Measurements from ENCODE around the gene UBE2O. TPM values are rescaled to one million over a fixed set of nuclear protein-coding genes. Genes with fewer than 3 reads are reported as not detected.

The UBE2O gene
- total RNA-seq, 3 donors from 2014 or later = 43.2 to 45.1 (median 45.0) TPM

DNA sequence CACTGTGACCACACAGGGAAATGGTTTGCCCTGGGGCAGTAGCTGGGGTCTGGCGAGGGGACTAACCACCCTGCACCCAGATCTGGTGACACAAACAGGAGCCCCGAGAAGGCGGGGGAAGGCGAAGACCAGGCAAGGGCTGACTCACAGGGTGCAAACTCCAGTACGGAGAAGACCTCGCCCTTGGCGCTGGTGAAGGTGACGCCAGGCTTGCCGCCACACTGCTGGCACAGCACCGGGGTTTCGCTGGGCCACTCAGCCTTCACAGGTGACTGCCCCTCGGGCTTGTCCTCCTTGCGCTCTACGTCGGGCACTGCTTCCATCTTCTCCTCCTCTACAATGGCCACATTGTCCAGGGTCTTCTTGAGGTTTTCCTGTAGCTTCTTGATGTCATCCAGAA lies 57.0 kb downstream of the UBE2O start:
- DNase-seq (no peak), ATAC-seq (no peak)
- Mint-ChIP-seq H3K4me3 (no peak overlapping the region), H3K4me1 (ENCODE audit: low read depth) (no peaks in the 10 kb centered on the region), H3K36me3 (ENCODE audit: insufficient read depth) (peaks cover 32% of the 10 kb centered on the region), H3K27me3 (ENCODE audit: low read depth) (no peaks in the 10 kb centered on the region), H3K9me3 (no peaks in the 10 kb centered on the region)

DNA sequence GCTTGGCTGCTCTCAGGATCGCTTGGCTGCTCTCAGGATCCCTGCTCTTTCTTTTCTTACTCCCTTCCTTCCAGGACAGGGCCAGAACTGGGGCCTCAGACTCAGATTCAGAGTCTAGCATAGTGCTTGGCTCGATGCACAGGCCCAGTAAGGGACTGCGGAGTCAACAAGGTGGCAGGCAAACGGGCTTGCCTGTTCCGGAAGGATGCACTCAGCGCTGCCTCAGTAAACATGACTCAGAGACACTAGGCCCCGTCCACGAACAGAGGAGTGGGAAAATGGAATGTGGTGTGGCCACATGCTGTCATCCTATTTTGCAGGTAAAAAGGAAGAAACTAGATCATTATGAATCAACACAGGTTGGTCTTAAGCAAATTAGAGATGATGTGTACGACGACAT lies 58.8 kb downstream of the UBE2O start:
- Mint-ChIP-seq H3K27me3 (ENCODE audit: low read depth) (no peaks in the 10 kb centered on the region), H3K36me3 (ENCODE audit: insufficient read depth) (peaks cover 24% of the 10 kb centered on the region), H3K4me3 (no peak overlapping the region), H3K9me3 (no peaks in the 10 kb centered on the region), H3K4me1 (ENCODE audit: low read depth) (no peaks in the 10 kb centered on the region)
- no peak for ATAC-seq
- DNase-seq = no peak

DNA sequence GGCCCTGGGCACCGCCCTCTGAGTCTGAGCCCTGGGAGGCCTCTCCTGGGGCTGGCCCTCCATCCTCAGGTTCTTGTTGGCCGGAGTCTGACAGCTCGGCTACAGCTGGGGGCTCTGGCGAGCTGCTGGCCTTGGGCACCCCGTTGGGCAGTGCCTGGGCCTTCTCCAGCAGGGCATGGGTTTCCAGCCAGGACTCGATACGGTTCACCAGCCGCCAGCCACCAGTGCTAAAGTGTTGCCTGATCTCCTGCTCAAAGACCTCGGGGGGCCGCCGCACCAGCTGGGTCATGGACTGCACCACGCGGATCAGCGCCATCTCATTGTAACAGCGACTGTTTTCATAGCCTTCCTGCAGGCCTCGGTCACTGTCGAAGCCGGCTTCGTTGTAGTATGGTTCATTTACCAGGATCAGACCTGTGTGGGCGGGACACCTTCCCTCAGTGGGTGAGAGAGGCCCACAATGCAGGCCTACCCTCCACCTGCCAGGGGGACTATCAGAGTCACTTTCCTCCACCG lies 61.7 kb downstream of the UBE2O start:
- DNase-seq = no peak
- H3K27me3 Mint-ChIP-seq (ENCODE audit: low read depth) = no peaks in the 10 kb centered on the region
- no peak overlapping the region for H3K4me3 Mint-ChIP-seq
- no peak for ATAC-seq
- peaks cover 2% of the 10 kb centered on the region for H3K4me1 Mint-ChIP-seq (ENCODE audit: low read depth)
- H3K36me3 Mint-ChIP-seq (ENCODE audit: insufficient read depth) = peaks cover 11% of the 10 kb centered on the region
- H3K9me3 Mint-ChIP-seq = no peaks in the 10 kb centered on the region

- Mint-ChIP-seq H3K36me3 (ENCODE audit: insufficient read depth) (peaks cover 8% of the 10 kb centered on the region), H3K27me3 (ENCODE audit: low read depth) (no peaks in the 10 kb centered on the region), H3K4me3 (no peak overlapping the region), H3K9me3 (no peaks in the 10 kb centered on the region), H3K4me1 (ENCODE audit: low read depth) (peaks cover 6% of the 10 kb centered on the region)
- no peak for ATAC-seq
- DNase-seq = no peak
These were observed 62.9 kb downstream of the UBE2O start for GRCh38 chr17:76390003-76390421.

DNA sequence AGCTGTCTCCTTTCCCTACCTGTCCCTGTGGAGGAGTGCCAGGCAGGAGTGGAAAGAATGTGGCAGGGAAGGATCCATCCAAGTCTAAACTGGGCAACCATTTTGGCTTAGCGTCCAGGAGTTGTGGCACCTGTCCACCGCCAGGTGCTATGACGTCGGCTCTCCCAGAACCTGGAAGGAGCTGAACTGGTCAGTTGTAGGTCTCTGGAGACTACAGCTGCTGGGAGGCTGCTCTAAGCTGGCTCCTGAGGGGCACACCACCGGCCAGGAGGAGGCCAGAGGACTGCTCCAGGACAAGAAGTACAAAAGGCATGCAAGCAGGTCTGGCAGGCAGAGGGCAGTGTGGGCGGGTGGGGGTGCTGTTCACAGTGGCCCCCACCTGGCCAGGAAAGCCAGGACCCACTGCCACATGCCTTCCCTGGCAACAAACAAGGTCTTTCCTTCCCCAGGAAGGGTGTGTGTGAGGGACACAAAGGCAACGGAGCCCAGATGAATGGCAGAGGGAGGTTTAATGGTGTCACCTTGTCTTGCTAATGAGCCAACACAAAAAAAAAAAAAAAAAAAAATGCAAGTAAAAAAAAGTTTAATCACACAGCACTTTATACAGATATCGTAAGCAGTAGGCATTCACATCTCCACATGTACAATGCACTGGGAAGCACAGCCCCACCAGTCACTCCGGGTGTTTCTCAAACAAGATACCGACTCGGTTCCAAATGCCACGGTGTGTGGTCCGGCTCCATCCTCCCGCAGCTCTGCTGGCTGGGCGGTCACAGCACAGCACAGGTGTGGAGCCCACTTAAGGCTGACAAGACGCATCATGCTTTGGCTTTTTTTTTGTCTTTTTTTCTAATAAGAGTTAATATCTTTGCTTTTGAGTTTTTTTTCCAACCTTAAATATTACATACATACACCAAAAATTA lies 63.7 kb downstream of the UBE2O start:
- peaks cover 6% of the 10 kb centered on the region for H3K4me1 Mint-ChIP-seq (ENCODE audit: low read depth)
- no peaks in the 10 kb centered on the region for H3K9me3 Mint-ChIP-seq
- peaks cover 8% of the 10 kb centered on the region for H3K36me3 Mint-ChIP-seq (ENCODE audit: insufficient read depth)
- H3K27me3 Mint-ChIP-seq (ENCODE audit: low read depth) = no peaks in the 10 kb centered on the region
- no peak for DNase-seq
- ATAC-seq = no peak
- no peak overlapping the region for H3K4me3 Mint-ChIP-seq

- Mint-ChIP-seq H3K36me3 (ENCODE audit: insufficient read depth) (no peaks in the 10 kb centered on the region), H3K4me3 (no peak overlapping the region), H3K9me3 (no peaks in the 10 kb centered on the region), H3K4me1 (ENCODE audit: low read depth) (peaks cover 13% of the 10 kb centered on the region), H3K27me3 (ENCODE audit: low read depth) (no peaks in the 10 kb centered on the region)
- DNase-seq = no peak
- ATAC-seq = no peak
These were observed 65.8 kb downstream of the UBE2O start for GRCh38 chr17:76386966-76387765.

DNA sequence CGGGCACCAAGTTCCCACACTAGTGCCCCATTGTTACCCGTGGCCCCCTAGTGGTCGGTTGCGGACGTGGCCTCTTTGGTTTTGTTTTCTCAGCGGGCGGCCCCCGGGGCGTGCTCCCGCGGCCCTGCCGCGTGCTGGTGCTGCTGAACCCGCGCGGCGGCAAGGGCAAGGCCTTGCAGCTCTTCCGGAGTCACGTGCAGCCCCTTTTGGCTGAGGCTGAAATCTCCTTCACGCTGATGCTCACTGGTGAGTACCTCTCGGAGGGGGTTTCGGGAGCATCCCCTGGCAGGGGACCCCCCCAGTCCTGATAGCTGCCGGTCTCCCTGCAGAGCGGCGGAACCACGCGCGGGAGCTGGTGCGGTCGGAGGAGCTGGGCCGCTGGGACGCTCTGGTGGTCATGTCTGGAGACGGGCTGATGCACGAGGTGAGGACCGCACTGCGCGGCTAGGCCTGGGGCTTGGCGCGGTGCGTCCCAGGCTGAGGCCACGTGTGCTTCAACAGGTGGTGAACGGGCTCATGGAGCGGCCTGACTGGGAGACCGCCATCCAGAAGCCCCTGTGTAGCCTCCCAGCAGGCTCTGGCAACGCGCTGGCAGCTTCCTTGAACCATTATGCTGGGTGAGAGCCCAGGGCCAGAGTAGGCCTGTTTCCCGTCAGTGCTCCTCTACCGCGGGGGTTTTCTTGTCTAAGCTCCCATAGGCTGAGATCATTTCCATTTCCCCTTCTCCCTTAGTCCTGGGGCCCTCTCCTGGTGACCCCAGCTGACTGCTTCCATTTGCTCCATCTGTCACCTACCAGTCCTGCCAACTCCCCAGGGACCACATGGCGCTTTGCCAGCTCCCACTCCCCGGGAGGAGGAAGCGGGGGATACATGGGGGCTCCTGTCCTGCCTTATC lies 66.8 kb downstream of the UBE2O start:
- no peaks in the 10 kb centered on the region for H3K27me3 Mint-ChIP-seq (ENCODE audit: low read depth)
- no peaks in the 10 kb centered on the region for H3K9me3 Mint-ChIP-seq
- H3K4me3 Mint-ChIP-seq = peak overlapping the region; percentile 67
- ATAC-seq (peak; percentile 27 to 36), DNase-seq (peak; percentile 81)
- no peaks in the 10 kb centered on the region for H3K36me3 Mint-ChIP-seq (ENCODE audit: insufficient read depth)
- H3K4me1 Mint-ChIP-seq (ENCODE audit: low read depth) = peaks cover 13% of the 10 kb centered on the region

DNA sequence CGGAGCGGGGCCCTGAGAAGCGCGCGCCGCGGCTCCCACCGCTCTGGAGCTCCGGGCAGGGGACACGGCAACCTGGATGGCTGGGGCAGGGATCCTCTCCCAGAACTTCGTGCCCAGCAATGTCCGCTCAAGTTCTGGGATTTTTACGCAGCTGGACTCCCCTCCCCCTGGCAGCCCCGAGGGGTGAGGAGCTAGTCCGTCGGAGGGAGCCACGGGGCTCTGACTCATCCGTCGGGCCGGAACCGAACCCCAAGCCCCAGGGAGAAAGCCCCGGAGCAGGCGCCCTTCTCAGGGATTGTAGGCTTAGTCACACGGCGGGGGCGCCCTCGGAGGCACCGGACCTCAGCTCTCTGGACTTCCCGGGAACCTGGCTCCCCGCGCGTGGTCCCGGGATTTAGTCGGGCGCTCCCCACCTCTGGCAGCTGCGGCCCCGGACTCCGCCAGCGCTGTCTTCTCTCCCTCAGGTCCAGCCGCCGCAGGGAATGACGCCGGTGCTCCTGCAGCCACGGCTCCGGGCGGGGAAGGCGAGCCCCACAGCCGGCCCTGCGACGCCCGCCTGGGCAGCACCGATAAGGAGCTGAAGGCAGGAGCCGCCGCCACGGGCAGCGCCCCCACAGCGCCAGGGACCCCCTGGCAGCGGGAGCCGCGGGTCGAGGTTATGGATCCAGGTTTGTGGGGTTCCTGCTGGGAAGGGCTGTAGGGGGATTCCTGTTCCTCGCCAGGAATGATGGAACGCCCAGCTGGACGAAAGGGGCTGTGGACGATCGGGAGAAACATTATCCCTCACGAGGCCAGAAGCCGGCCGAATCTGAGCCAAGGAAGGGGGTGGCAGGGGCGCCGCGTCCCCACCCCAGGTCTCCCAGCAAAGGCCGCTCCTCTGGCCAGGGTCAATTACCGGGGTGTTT lies 67.7 kb downstream of the UBE2O start:
- H3K4me3 Mint-ChIP-seq = peak overlapping the region; percentile 67
- H3K36me3 Mint-ChIP-seq (ENCODE audit: insufficient read depth) = no peaks in the 10 kb centered on the region
- H3K9me3 Mint-ChIP-seq = no peaks in the 10 kb centered on the region
- ATAC-seq (peak; percentile 10 to 15), DNase-seq (peak; percentile 46)
- H3K4me1 Mint-ChIP-seq (ENCODE audit: low read depth) = peaks cover 13% of the 10 kb centered on the region
- no peaks in the 10 kb centered on the region for H3K27me3 Mint-ChIP-seq (ENCODE audit: low read depth)

DNA sequence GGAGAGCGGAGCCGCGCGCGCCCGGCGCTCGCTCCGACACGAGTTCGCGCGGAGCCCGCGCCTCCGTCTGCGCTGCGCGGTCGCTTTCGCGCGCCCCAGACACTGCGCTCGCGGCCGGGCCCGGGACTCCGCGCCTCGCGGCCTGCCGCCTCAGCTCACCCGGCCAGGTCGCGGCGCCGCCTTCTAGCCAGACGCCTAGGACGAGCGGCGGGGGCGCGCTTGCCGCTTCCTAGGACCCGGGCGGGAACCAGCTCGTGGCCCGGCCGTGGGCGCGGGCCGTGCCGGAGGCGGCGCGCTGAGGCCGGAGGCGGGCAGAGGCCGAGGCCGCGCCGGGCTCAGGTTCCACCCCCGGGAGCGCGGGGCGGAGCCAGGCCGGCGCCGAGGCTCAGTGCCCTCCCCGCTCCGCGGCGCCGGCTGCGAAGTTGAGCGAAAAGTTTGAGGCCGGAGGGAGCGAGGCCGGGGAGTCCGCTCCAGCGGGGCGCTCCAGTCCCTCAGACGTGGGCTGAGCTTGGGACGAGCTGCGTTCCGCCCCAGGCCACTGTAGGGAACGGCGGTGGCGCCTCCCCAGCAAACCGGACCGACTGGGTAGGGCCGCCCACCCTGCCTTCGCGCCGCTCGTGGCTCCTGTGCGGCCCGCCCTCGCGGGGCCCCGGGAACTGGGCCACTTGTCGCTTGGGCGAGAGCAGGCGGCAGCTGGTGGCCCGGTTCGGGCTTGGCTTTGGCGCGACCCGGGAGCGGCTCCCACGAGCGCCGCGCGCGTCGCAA lies 68.5 kb downstream of the UBE2O start, which contains the start of gene SPHK1:
Gene SPHK1 (plus strand): TSS at position 388 of the 765 bp plus-strand sequence. CDS start 1,036 bp downstream, outside the sequence.
- ATAC-seq = peak; percentile 67 to 69
- peak; percentile 58 for DNase-seq
- peak within 1 kb of the TSS; percentile 86 for H3K4me3 Mint-ChIP-seq
- no peaks in the 10 kb centered on the region for H3K36me3 Mint-ChIP-seq (ENCODE audit: insufficient read depth)
- no peaks in the 10 kb centered on the region for H3K27me3 Mint-ChIP-seq (ENCODE audit: low read depth)
- H3K9me3 Mint-ChIP-seq = no peaks in the 10 kb centered on the region
- peaks cover 13% of the 10 kb centered on the region for H3K4me1 Mint-ChIP-seq (ENCODE audit: low read depth)

DNA sequence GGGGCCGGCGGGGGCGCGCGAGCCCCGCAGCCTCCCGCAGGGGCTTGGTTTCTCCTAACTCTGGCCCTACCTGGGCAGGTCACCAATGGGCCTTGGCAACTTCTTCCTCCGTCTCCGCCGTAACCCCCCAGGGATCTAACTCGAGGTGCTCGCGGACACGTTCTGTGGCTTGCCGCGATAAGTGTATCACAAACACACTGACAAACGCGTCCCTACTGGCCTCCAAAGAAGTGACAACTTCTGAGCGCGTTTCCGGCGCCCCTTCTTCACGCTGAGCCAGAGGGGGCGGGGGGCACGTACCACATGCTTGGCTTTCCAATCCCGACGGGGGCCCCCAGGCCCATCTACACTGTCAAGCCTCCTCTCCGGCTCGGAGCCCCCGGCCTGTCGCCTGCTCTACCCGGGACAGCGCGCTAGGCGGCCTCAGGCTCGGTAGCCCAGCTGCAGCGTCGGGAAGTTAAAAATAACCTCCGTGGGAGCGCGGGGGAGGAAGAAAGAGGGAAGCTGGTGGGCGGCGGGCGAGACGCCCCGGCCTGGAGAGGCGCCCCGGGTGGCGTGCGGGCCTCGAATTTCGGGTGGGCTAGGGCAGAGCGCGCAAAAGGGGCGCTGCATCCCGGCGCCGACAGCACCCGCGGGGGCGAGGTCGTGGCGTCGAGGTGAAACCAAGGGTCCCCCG lies 69.3 kb downstream of the UBE2O start:
- Mint-ChIP-seq H3K4me1 (ENCODE audit: low read depth) (peaks cover 13% of the 10 kb centered on the region), H3K9me3 (no peaks in the 10 kb centered on the region), H3K36me3 (ENCODE audit: insufficient read depth) (no peaks in the 10 kb centered on the region), H3K4me3 (peak overlapping the region; percentile 86), H3K27me3 (ENCODE audit: low read depth) (no peaks in the 10 kb centered on the region)
- ATAC-seq (peak; percentile 41 to 44), DNase-seq (peak; percentile 35)

DNA sequence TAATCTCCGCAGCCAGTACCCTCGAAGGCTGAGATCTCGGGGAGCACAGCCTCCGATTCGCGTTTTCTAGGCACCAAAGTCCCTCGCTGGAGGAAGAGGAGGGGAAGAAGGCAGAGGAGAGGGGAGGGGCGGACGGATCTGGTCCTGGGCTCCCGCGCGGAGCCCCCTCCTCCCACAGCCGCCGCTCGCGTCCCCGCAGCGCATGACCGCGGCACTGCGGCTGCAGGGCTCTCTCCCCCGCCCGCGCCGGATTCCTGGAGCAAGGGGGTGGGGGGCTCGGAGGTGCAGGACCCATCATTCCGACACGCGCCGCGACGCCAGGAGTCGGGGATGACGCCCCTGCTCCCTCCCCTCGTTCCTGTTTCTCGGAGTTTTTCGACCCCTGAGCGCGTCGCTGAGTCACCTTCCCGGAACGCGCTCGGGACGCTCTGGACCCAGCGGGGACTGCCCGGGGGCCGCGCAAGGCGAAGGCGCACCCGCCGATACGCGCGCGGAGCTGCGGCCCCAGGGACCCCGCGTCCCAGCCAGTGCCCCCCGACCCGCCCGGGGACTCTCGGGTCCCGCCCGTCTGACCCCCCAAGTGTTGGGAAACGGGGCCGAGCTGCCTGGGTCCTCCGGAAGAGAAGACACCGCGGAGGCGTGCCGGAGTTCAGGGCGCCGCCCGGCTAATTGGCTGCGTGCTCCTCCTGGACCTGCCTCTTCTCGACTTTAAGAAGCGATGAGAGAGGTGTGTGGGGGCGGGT lies 70.0 kb downstream of the UBE2O start:
- H3K4me1 Mint-ChIP-seq (ENCODE audit: low read depth) = peaks cover 13% of the 10 kb centered on the region

More for the DNA sequence above, 70.0 kb downstream of the UBE2O start:
- H3K4me3 Mint-ChIP-seq = peak overlapping the region; percentile 86
- no peaks in the 10 kb centered on the region for H3K9me3 Mint-ChIP-seq
- peak; percentile 54 to 60 for ATAC-seq
- no peaks in the 10 kb centered on the region for H3K27me3 Mint-ChIP-seq (ENCODE audit: low read depth)
- peak; percentile 49 for DNase-seq
- H3K36me3 Mint-ChIP-seq (ENCODE audit: insufficient read depth) = no peaks in the 10 kb centered on the region

Data from activated T-cell treated with anti-CD3 and anti-CD28 coated beads, Interleukin-2, amount 50 U/mL, for 4 hours (primary cell).